Activated CD8-positive, alpha-beta memory T cell treated with anti-CD3 and anti-CD28 coated beads, Interleukin-2, amount 10 ng/mL, durations not matched to agents 7 days and 5 days (primary cell): Measurements from ENCODE around the gene SLC39A11. TPM values are rescaled to one million over a fixed set of nuclear protein-coding genes. Genes with fewer than 3 reads are reported as not detected.
"Not testable (repeated sequence)": the region's sequence is repeated elsewhere in the genome, so short reads cannot be mapped to it uniquely, and the experiment has no call there.

Experiments
- ATAC-seq: fragments of 150-1000 bp; cut with Tn5 transposase; one replicate; pipeline ENCODE4 v1.10.0; 2021; ENCODE audit warnings: moderate library complexity
- CTCF ChIA-PET: fragments of 350-600 bp; sonication (Branson Sonifier 250); formaldehyde crosslinking; loops from one replicate; lab custom pipeline; 2021; ENCODE audit warnings: antibody characterized with exemption; lab: Charles Lee
- DNase-seq: peaks from one replicate; pipeline ENCODE4 v3.0.0-alpha.2; 2020
- H3K27ac Mint-ChIP-seq: one replicate; pipeline ENCODE4 v1.8.0; 2021; ENCODE audit warnings: mild to moderate bottlenecking, mixed read lengths
- H3K27me3 Mint-ChIP-seq: one replicate; pipeline ENCODE4 v1.8.0; 2021; ENCODE audit warnings: mixed read lengths
- H3K36me3 Mint-ChIP-seq: one replicate; pipeline ENCODE4 v1.8.0; 2021; ENCODE audit warnings: mild to moderate bottlenecking, mixed read lengths
- H3K4me1 Mint-ChIP-seq: one replicate; pipeline ENCODE4 v1.8.0; 2021; ENCODE audit warnings: mixed read lengths
- H3K4me3 Mint-ChIP-seq: one replicate; pipeline ENCODE4 v1.8.0; 2021; ENCODE audit warnings: mild to moderate bottlenecking, moderate library complexity, mixed read lengths
- H3K9me3 Mint-ChIP-seq: one replicate; pipeline ENCODE4 v1.8.0; 2022; ENCODE audit warnings: low read depth, mixed read lengths
- total RNA-seq, 2 experiments: library from RNA; stranded (reverse); gene quantifications; one replicate each; pipeline ENCODE4 v1.2.3, GENCODE V29; 2021

Gene SLC39A11
- total RNA-seq, 2 experiments from 2014 or later, result 16.8 to 25.5 TPM

DNA sequence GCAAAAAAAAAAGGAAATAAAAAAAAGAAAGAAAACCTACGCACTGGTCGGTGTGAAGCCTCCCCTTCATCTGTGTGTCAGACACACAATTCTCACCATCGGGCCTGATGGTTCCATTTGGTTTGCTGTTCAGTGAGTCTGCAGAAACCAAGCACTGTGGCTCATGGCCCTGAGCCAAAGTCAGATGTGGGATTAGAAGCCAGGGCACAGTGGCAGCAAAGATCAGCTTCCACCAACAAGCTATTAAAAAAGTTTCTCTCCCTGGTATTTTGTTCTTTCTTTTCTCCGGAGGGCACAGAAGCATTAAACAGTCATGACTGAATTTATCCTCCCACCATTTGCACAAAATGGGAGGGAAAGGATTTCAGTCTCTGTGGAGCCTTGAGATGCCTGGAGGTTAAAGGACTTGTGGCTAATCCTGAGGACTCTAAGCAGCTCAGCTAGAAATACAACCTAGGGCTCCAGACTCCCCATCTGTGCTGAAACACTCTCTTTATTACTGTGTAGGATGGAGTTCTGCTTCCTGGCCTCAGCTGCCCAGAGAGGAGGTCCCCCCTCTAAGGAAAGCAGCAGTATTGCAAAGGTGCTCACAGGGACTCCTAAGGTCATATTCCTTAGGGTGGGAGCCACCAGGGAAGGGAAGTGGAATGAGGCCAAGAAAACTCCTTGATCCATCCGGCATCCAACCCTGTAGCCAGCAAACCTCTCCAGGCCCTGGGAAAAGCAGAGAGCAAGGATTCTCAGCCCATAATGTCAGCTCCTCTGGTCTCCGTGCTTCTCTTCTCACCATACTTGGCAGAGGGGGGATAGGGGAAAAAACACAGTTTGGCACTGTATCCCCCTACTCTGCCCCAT lies 28.2 kb downstream of the SLC39A11 start:
- ATAC-seq (no peak), DNase-seq (no peak)
- Mint-ChIP-seq H3K27me3 (no peaks in the 10 kb centered on the region), H3K9me3 (no peaks in the 10 kb centered on the region), H3K27ac (no peak overlapping the region), H3K36me3 (peaks cover 3% of the 10 kb centered on the region), H3K4me1 (no peaks in the 10 kb centered on the region), H3K4me3 (no peak overlapping the region)
- CTCF ChIA-PET, result interaction anchor here (1.3 kb wide), 1 partner anchor 51 kb away, joined by 3 read pairs; no protein-coding TSS in a partner anchor

DNA sequence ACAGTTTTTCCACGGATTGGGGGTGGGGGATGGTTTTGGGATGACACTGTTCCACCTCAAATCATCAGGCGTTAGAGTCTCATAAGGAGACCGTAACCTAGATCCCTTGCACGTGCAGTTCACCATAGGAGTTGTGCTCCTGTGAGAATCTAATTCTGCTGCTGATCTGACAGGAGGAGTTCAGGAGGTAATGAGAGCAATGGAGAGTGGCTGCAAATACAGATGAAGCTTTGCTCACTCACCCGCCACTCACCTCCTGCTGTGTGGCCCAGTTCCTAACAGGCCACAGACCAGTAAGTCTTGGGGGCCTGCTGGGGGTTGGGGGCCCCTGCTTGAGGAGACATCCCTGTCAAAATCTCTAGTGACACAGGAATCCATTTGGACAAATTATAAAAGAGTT lies 29.8 kb downstream of the SLC39A11 start:
- H3K27me3 Mint-ChIP-seq, result no peaks in the 10 kb centered on the region
- CTCF ChIA-PET, result no interaction called here
- no peak overlapping the region for H3K27ac Mint-ChIP-seq
- DNase-seq (no peak), ATAC-seq (no peak)
- no peaks in the 10 kb centered on the region for H3K9me3 Mint-ChIP-seq
- H3K4me3 Mint-ChIP-seq, result no peak overlapping the region
- no peaks in the 10 kb centered on the region for H3K4me1 Mint-ChIP-seq
- peaks cover 3% of the 10 kb centered on the region for H3K36me3 Mint-ChIP-seq

GRCh38 chr17:73061161-73061560 lies 31.3 kb downstream of the SLC39A11 start:
- Mint-ChIP-seq H3K4me1 (no peaks in the 10 kb centered on the region), H3K27ac (no peak overlapping the region), H3K9me3 (no peaks in the 10 kb centered on the region), H3K4me3 (no peak overlapping the region), H3K36me3 (no peaks in the 10 kb centered on the region), H3K27me3 (no peaks in the 10 kb centered on the region)
- DNase-seq (no peak), ATAC-seq (no peak)
- CTCF ChIA-PET, result no interaction called here

DNA sequence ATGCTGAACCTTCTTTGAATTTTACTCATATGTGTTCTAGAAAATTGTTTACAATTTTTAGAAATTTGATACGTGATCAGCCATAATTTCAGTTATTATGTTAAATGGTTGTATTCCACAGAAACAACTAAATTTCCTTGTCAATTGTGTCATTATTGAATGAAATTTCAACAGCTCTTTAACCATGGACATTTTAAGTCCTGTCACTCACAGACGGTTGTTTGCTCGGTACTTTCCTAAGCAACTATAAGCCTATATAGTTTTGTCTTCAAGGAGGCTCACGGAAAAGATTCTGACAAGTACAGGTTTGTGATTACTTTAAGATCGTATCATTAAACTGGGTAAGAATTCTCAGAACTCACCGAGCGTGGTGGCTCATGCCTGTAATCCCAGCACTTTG lies 31.8 kb downstream of the SLC39A11 start:
- Mint-ChIP-seq H3K4me1 (no peaks in the 10 kb centered on the region), H3K4me3 (no peak overlapping the region), H3K36me3 (no peaks in the 10 kb centered on the region), H3K27me3 (no peaks in the 10 kb centered on the region), H3K27ac (no peak overlapping the region), H3K9me3 (no peaks in the 10 kb centered on the region)
- ATAC-seq, result no peak
- no peak for DNase-seq
- CTCF ChIA-PET, result no interaction called here

DNA sequence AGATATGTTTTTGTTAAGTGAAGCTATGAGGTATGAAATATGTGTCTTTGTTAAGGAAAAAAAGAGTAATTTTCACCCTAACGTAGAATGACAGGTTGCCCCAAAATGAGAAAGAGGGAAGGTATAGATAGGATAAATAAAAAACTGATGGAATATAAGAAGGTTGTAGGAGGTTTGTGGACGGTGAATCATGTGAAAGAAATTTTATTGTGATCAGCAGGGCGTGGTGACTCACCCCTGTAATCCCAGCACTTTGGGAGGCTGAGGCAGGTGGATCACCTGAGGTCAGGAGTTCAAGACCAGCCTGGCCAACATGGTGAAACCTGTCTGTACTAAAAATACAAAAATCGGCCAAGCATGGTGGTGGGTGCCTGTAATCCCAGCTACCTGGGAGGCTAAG lies 32.8 kb downstream of the SLC39A11 start:
- ATAC-seq, H3K27me3 Mint-ChIP-seq, H3K9me3 Mint-ChIP-seq, CTCF ChIA-PET, DNase-seq, H3K4me3 Mint-ChIP-seq, H3K36me3 Mint-ChIP-seq, H3K4me1 Mint-ChIP-seq, H3K27ac Mint-ChIP-seq: not testable (repeated sequence)

DNA sequence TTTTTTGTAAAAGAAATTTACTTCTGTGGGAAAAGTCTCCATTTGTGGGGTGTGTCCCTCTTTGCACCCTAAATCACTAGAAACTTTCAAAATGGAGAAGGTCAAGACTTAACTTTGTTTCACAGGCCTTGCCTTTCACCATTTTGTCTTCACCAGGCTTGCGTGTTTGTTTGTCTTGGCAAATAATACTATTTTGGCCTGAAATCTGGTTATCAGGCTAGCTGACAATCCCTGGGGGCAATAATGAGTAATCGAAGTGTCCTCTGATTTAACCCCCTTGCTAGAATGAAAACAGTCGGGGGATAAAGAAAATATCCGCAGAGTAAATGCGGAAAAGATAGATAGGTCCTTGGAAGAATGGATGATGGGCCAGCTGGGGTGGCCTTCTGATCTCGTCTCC lies 34.5 kb downstream of the SLC39A11 start:
- H3K27me3 Mint-ChIP-seq, result no peaks in the 10 kb centered on the region
- H3K4me1 Mint-ChIP-seq, result no peaks in the 10 kb centered on the region
- H3K27ac Mint-ChIP-seq, result no peak overlapping the region
- no peaks in the 10 kb centered on the region for H3K9me3 Mint-ChIP-seq
- CTCF ChIA-PET, result no interaction called here
- no peak for DNase-seq
- no peaks in the 10 kb centered on the region for H3K36me3 Mint-ChIP-seq
- no peak for ATAC-seq
- no peak overlapping the region for H3K4me3 Mint-ChIP-seq

GRCh38 chr17:73057196-73057595 lies 35.3 kb downstream of the SLC39A11 start:
- Mint-ChIP-seq H3K27me3 (no peaks in the 10 kb centered on the region), H3K27ac (no peak overlapping the region), H3K9me3 (no peaks in the 10 kb centered on the region), H3K36me3 (no peaks in the 10 kb centered on the region), H3K4me1 (no peaks in the 10 kb centered on the region), H3K4me3 (no peak overlapping the region)
- ATAC-seq, result no peak
- CTCF ChIA-PET, result no interaction called here
- no peak for DNase-seq

GRCh38 chr17:73052923-73053322 lies 39.6 kb downstream of the SLC39A11 start:
- Mint-ChIP-seq H3K27me3 (no peaks in the 10 kb centered on the region), H3K27ac (no peak overlapping the region), H3K36me3 (peaks cover 2% of the 10 kb centered on the region), H3K4me3 (no peak overlapping the region), H3K9me3 (no peaks in the 10 kb centered on the region), H3K4me1 (no peaks in the 10 kb centered on the region)
- CTCF ChIA-PET, result no interaction called here
- DNase-seq, result no peak
- no peak for ATAC-seq

DNA sequence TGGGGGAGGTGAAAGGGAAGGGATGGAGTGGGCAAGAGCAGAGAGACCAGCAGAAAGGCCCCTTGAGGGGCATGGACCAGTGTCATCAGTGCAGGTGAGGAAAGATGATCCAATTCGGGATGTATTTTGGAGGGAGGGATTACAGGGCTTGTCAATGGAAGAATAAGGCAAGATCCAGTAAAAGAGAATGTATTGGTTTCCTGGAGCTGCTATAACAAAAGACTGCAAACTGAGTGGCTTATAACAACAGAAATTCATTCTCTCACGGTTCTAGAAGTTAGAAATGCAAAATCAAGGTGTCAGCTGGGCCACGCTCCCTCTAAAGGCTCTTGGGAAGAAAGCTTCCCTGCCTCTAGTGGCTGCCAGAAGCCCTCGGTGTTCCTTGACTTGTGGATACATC lies 41.7 kb downstream of the SLC39A11 start:
- ATAC-seq (no peak), DNase-seq (no peak)
- Mint-ChIP-seq H3K9me3 (no peaks in the 10 kb centered on the region), H3K27me3 (no peaks in the 10 kb centered on the region), H3K4me1 (no peaks in the 10 kb centered on the region), H3K27ac (no peak overlapping the region), H3K36me3 (peaks cover 2% of the 10 kb centered on the region), H3K4me3 (no peak overlapping the region)
- CTCF ChIA-PET, result no interaction called here

DNA sequence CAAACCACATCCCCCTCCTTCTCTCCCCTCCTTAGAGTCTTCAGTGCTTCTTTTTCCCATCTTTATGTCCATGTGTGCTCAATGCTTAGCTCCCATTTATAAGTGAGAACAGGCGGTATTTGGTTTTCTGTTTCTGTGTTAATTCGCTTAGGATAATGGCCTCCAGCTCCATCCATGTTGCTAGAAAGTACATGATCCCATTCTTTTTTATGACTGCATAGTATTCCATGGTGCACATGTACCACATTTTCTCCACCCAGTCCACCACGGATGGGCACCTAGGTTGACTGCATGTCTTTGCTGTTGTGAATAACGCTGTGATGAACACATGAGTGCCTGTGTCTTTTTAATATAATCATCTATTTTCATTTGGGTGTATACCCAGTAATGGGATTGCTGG lies 44.3 kb downstream of the SLC39A11 start:
- CTCF ChIA-PET, result interaction anchor here (1.0 kb wide), 1 partner anchor 8 kb away, joined by 3 read pairs; no protein-coding TSS in a partner anchor
- H3K36me3 Mint-ChIP-seq, result peaks cover 2% of the 10 kb centered on the region

GRCh38 chr17:73045724-73046123 lies 46.8 kb downstream of the SLC39A11 start:
- H3K9me3 Mint-ChIP-seq, result no peaks in the 10 kb centered on the region
- H3K4me3 Mint-ChIP-seq, result no peak overlapping the region
- H3K27ac Mint-ChIP-seq, result no peak overlapping the region
- no peaks in the 10 kb centered on the region for H3K4me1 Mint-ChIP-seq
- no peaks in the 10 kb centered on the region for H3K27me3 Mint-ChIP-seq
- DNase-seq (no peak), ATAC-seq (no peak)
- peaks cover 4% of the 10 kb centered on the region for H3K36me3 Mint-ChIP-seq
- CTCF ChIA-PET, result no interaction called here

More for the DNA sequence above, 44.3 kb downstream of the SLC39A11 start:
- no peak for DNase-seq
- H3K9me3 Mint-ChIP-seq, result no peaks in the 10 kb centered on the region
- no peak overlapping the region for H3K4me3 Mint-ChIP-seq
- no peaks in the 10 kb centered on the region for H3K4me1 Mint-ChIP-seq
- H3K27ac Mint-ChIP-seq, result no peak overlapping the region
- no peaks in the 10 kb centered on the region for H3K27me3 Mint-ChIP-seq
- ATAC-seq, result no peak

- Mint-ChIP-seq H3K4me1 (no peaks in the 10 kb centered on the region), H3K9me3 (peaks cover 4% of the 10 kb centered on the region), H3K36me3 (peaks cover 7% of the 10 kb centered on the region), H3K27ac (no peak overlapping the region), H3K4me3 (no peak overlapping the region), H3K27me3 (no peaks in the 10 kb centered on the region)
- ATAC-seq, result no peak
- CTCF ChIA-PET, result no interaction called here
- no peak for DNase-seq
These were observed 48.6 kb downstream of the SLC39A11 start for GRCh38 chr17:73043686-73044581.

DNA sequence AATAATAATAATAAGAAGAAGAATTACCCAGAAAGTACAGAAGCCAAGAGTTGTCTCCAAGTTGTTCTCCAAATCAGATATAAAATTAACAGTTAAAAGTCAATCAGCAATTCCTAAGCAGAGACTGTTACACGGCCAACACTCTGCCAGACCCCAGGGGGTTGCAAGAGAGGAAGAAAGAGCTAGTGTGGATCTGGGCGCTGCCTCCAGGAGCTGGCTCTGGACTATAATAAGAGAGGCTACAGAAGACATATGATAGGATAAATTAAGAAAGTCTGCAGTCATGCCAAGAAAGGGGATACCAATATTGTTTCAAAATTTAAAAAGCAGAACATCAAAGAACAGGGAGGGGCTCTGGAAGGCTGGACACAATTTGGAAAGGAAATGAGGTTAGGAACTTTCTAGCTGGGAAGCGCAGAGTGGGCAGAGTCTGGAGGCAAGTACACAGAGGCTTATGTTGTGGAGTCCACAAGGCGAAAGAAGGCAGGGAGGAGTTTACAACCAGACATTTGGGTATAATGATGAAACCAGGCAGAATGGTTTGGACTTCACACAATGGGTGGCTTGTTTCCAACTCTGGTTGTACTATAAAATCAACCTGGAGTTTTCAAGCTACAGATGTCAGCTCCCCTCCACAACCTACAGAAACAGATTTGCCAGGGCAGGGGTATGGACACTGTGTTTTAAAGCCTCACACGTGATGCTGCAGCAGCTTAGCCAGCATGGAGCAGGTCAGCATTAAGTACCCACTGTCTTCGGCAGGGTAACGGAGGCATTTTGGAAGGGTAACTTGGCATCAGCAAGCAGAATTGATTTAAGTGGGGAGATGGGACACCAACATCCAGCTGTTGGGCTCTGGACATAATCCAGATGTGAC lies 49.4 kb downstream of the SLC39A11 start:
- Mint-ChIP-seq H3K4me1 (no peaks in the 10 kb centered on the region), H3K27ac (no peak overlapping the region), H3K9me3 (peaks cover 4% of the 10 kb centered on the region), H3K4me3 (no peak overlapping the region), H3K27me3 (no peaks in the 10 kb centered on the region), H3K36me3 (peaks cover 7% of the 10 kb centered on the region)
- CTCF ChIA-PET, result no interaction called here
- ATAC-seq (no peak), DNase-seq (no peak)
